CD4-positive, alpha-beta memory T cell (primary cell): ENCODE results near the gene BRD1. TPM values are rescaled to one million over a fixed set of nuclear protein-coding genes. Genes with fewer than 3 reads are reported as not detected.

Experiments used
- CTCF ChIA-PET: fragments of 350-600 bp; sonication (Branson Sonifier 250); formaldehyde crosslinking; loops from one replicate; lab custom pipeline; 2021; ENCODE audit warnings: inconsistent platforms; ENCODE audit not compliant: partially characterized antibody; lab: Charles Lee
- POLR2A ChIA-PET: fragments of 350-600 bp; sonication (Branson Sonifier 250); formaldehyde crosslinking; loops from one replicate; lab custom pipeline; 2021; ENCODE audit not compliant: partially characterized antibody; lab: Charles Lee
- DNase-seq, 5 donors: peaks; one replicate each; pipeline versions ENCODE4 v3.0.0 to v3.0.0-alpha.2; 2020 to 2022; ENCODE audit warnings: mixed read lengths in 1 of 5
- H3K27ac ChIP-seq: one replicate; pipeline ENCODE4 v1.7.0; 2013; ENCODE audit warnings: low read depth, low read length
- H3K27me3 ChIP-seq: 2 replicates; pipeline ENCODE4 v1.7.0; 2013; ENCODE audit warnings: mild to moderate bottlenecking, low read length, moderate library complexity; ENCODE audit not compliant: insufficient read depth
- H3K36me3 ChIP-seq: 2 replicates; pipeline ENCODE4 v1.7.0; 2013; ENCODE audit warnings: mild to moderate bottlenecking, low read length, moderate library complexity; ENCODE audit not compliant: insufficient read depth
- H3K4me1 ChIP-seq: 2 replicates; pipeline ENCODE4 v1.7.0; 2013; ENCODE audit warnings: mild to moderate bottlenecking, low read length, moderate library complexity; ENCODE audit not compliant: insufficient read depth
- H3K4me3 ChIP-seq, 2 donors: one replicate each; pipeline ENCODE4 v1.7.0; 2013; ENCODE audit warnings: low read length in 2 of 2, mild to moderate bottlenecking in 1 of 2
- H3K9me3 ChIP-seq, 2 donors: one replicate each; pipeline ENCODE4 v1.7.0; 2013; ENCODE audit warnings: low read length in 2 of 2, control low read depth in 1 of 2; ENCODE audit not compliant: control insufficient read depth in 1 of 2
- H3K27ac Mint-ChIP-seq, 7 donors: one replicate each; pipeline ENCODE4 v1.8.0; 2020 to 2021; ENCODE audit warnings: mixed read lengths in 7 of 7, mild to moderate bottlenecking in 6 of 7, inconsistent platforms in 3 of 7, moderate library complexity in 3 of 7
- H3K27me3 Mint-ChIP-seq, 2 donors: one replicate each; pipeline ENCODE4 v1.8.0; 2020 to 2021; ENCODE audit warnings: mixed read lengths in 2 of 2
- H3K36me3 Mint-ChIP-seq, 2 donors: one replicate each; pipeline ENCODE4 v1.8.0; 2020 to 2021; ENCODE audit warnings: mixed read lengths in 2 of 2, inconsistent platforms in 1 of 2, mild to moderate bottlenecking in 1 of 2
- H3K4me1 Mint-ChIP-seq, 4 donors: one replicate each; pipeline ENCODE4 v1.8.0; 2020 to 2021; ENCODE audit warnings: mixed read lengths in 4 of 4, mild to moderate bottlenecking in 1 of 4
- H3K4me3 Mint-ChIP-seq, 8 donors: one replicate each; pipeline ENCODE4 v1.8.0; 2020 to 2021; ENCODE audit warnings: mixed read lengths in 8 of 8, mild to moderate bottlenecking in 7 of 8, moderate library complexity in 6 of 8, inconsistent platforms in 3 of 8
- H3K9me3 Mint-ChIP-seq, 8 donors: one replicate each; pipeline ENCODE4 v1.8.0; 2020 to 2021; ENCODE audit warnings: mixed read lengths in 8 of 8, mild to moderate bottlenecking in 5 of 8, inconsistent platforms in 3 of 8, moderate library complexity in 1 of 8
- intact Hi-C: fragments of 100-400 bp; cut with micrococcal nuclease; formaldehyde crosslinking; loops from one replicate; pipeline ENCODE4 v1.15.1; 2023
- polyA plus RNA-seq, 2 donors: library from polyadenylated mRNA; unstranded; fragments of 300-500 nt; fragmentation: Illumina TruSeq; gene quantifications; one replicate each; pipeline ENCODE4 v1.2.3, GENCODE V29; 2021
- total RNA-seq, 2 experiments: library from RNA; stranded (reverse); gene quantifications; one replicate each; pipeline ENCODE4 v1.2.3, GENCODE V29; 2021

BRD1 gene
- total and polyA plus RNA-seq, 4 experiments from 2014 or later = 0.94 to 88.1 (median 44.6) TPM

DNA sequence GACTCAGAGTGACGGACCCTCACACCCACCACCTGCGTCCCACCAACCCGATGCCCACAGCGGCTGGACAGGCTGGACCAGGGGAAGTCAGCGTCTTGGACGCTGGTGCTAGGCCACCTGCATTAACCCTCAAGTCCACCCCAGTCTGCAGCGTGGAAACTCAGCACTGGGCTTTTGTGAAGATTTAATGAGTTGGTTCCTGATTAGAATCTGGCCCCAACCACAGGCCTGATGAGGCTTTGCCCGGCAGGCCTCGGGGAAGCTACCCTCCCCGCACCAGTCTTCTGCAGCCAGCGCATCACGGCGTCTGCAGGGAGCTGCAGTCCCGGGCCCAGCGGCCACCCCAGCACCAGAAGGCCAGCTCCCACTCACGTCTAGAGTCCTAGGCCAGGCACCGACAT is 101.0 kb downstream of the BRD1 start:
- ChIA-PET POLR2A (no interaction called here), CTCF (no interaction called here)
- intact Hi-C loops = loop anchor here (10.0 kb wide), 1 partner anchor 422 kb away; no protein-coding TSS in a partner anchor
- Mint-ChIP-seq H3K9me3 (peaks cover 0 to 3% (median 0%) of the 10 kb centered on the region in 8 donors), H3K27ac (no peak overlapping the region), H3K4me1 (peaks cover 6 to 15% (median 9%) of the 10 kb centered on the region in 4 donors), H3K27me3 (peaks cover 24% of the 10 kb centered on the region in 2 donors), H3K4me3 (no peak overlapping the region), H3K36me3 (no peaks in the 10 kb centered on the region)
- Histone ChIP-seq H3K27ac (no peak overlapping the region), H3K36me3 (no peaks in the 10 kb centered on the region), H3K4me3 (no peak overlapping the region), H3K4me1 (peaks cover 13% of the 10 kb centered on the region), H3K9me3 (no peaks in the 10 kb centered on the region), H3K27me3 (no peaks in the 10 kb centered on the region)
- no peak for DNase-seq

DNA sequence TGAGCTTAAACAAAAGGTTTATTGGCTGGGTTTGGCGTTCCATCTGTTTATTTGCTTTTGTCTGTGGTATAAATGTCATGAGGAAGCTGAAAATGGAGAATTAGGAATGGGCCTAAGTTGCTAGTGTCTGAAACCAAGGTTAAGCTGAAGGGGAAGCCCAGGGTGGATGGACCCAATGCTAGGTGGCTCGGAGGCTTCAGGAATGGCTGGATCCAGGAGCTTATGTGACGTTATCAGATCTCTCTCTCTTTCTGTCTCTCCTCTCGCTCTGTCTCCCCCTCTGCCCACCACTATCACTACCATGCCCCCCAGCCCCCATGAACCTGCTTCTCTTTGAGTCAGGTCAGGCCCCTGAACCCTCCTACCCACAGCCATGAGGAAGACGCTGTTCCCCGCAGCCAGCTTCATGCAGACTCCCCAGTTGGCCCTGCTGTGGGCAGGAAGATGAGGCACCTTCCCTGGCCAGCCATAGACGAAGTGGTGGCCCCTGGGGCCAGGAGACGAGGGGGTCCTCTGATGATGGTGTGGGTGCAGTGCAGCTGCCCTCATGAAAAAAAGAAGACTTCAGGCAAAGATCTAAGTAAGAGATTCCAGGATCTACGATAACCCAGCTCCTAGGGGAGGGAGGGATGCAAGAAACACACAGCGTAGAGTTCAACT is 101.5 kb downstream of the BRD1 start:
- H3K4me1 Mint-ChIP-seq = peaks cover 6 to 15% (median 9%) of the 10 kb centered on the region in 4 donors
- no peak for DNase-seq
- no peak overlapping the region for H3K27ac ChIP-seq
- H3K4me3 Mint-ChIP-seq = peak overlapping the region in 6 of 8 donors; percentile 6 to 82 (median 12)
- no peak overlapping the region for H3K4me3 ChIP-seq
- H3K36me3 Mint-ChIP-seq = no peaks in the 10 kb centered on the region
- intact Hi-C loops = loop anchor here (10.0 kb wide), 1 partner anchor 421 kb away; no protein-coding TSS in a partner anchor
- peaks cover 13% of the 10 kb centered on the region for H3K4me1 ChIP-seq
- H3K36me3 ChIP-seq = no peaks in the 10 kb centered on the region
- H3K27me3 Mint-ChIP-seq = peaks cover 21% of the 10 kb centered on the region in 2 donors
- ChIA-PET POLR2A (no interaction called here), CTCF (interaction anchor here (0.8 kb wide), 1 partner anchor 427 kb away, joined by 3 read pairs; no protein-coding TSS in a partner anchor)
- H3K27me3 ChIP-seq = no peaks in the 10 kb centered on the region
- H3K9me3 ChIP-seq = no peaks in the 10 kb centered on the region
- peaks cover 0 to 3% (median 0%) of the 10 kb centered on the region in 8 donors for H3K9me3 Mint-ChIP-seq
- no peak overlapping the region for H3K27ac Mint-ChIP-seq

GRCh38 chr22:49725516-49725915 is 102.2 kb downstream of the BRD1 start:
- no peak overlapping the region for H3K27ac Mint-ChIP-seq
- peaks cover 6 to 14% (median 9%) of the 10 kb centered on the region in 4 donors for H3K4me1 Mint-ChIP-seq
- peak overlapping the region in 5 of 8 donors; percentile 9 to 82 (median 28) for H3K4me3 Mint-ChIP-seq
- H3K27me3 ChIP-seq = no peaks in the 10 kb centered on the region
- ChIA-PET CTCF (interaction anchor here (0.8 kb wide), 1 partner anchor 427 kb away, joined by 3 read pairs; no protein-coding TSS in a partner anchor), POLR2A (no interaction called here)
- peaks cover 13% of the 10 kb centered on the region for H3K4me1 ChIP-seq
- H3K9me3 ChIP-seq = no peaks in the 10 kb centered on the region
- DNase-seq = no peak
- H3K9me3 Mint-ChIP-seq = peaks cover 0 to 3% (median 0%) of the 10 kb centered on the region in 8 donors
- H3K36me3 Mint-ChIP-seq = no peaks in the 10 kb centered on the region
- H3K4me3 ChIP-seq = no peak overlapping the region
- no peak overlapping the region for H3K27ac ChIP-seq
- intact Hi-C loops = loop anchor here (10.0 kb wide), 1 partner anchor 421 kb away; no protein-coding TSS in a partner anchor
- peaks cover 15 to 17% of the 10 kb centered on the region in 2 donors for H3K27me3 Mint-ChIP-seq
- no peaks in the 10 kb centered on the region for H3K36me3 ChIP-seq

- Histone ChIP-seq H3K27ac (no peak overlapping the region), H3K9me3 (no peaks in the 10 kb centered on the region), H3K4me3 (peak overlapping the region; percentile 36 to 75), H3K27me3 (no peaks in the 10 kb centered on the region), H3K4me1 (peaks cover 13% of the 10 kb centered on the region), H3K36me3 (no peaks in the 10 kb centered on the region)
- peaks cover 12 to 14% of the 10 kb centered on the region in 2 donors for H3K27me3 Mint-ChIP-seq
- H3K27ac Mint-ChIP-seq = no peak overlapping the region
- ChIA-PET CTCF (no interaction called here), POLR2A (interaction anchor here (0.6 to 1.1 kb wide), 3 partner anchors 36 to 655 kb away, joined by 3 read pairs; no protein-coding TSS in a partner anchor)
- peak; percentile 50 to 62 (median 56) for DNase-seq
- peaks cover 6 to 11% (median 9%) of the 10 kb centered on the region in 4 donors for H3K4me1 Mint-ChIP-seq
- H3K36me3 Mint-ChIP-seq = no peaks in the 10 kb centered on the region
- intact Hi-C loops = loop anchor here (10.0 kb wide), 1 partner anchor 420 kb away; no protein-coding TSS in a partner anchor
- peaks cover 0 to 3% (median 0%) of the 10 kb centered on the region in 8 donors for H3K9me3 Mint-ChIP-seq
- peak overlapping the region; percentile 49 to 85 (median 75) for H3K4me3 Mint-ChIP-seq
Observed at GRCh38 chr22:49724893-49725489, 102.7 kb downstream of the BRD1 start.

DNA sequence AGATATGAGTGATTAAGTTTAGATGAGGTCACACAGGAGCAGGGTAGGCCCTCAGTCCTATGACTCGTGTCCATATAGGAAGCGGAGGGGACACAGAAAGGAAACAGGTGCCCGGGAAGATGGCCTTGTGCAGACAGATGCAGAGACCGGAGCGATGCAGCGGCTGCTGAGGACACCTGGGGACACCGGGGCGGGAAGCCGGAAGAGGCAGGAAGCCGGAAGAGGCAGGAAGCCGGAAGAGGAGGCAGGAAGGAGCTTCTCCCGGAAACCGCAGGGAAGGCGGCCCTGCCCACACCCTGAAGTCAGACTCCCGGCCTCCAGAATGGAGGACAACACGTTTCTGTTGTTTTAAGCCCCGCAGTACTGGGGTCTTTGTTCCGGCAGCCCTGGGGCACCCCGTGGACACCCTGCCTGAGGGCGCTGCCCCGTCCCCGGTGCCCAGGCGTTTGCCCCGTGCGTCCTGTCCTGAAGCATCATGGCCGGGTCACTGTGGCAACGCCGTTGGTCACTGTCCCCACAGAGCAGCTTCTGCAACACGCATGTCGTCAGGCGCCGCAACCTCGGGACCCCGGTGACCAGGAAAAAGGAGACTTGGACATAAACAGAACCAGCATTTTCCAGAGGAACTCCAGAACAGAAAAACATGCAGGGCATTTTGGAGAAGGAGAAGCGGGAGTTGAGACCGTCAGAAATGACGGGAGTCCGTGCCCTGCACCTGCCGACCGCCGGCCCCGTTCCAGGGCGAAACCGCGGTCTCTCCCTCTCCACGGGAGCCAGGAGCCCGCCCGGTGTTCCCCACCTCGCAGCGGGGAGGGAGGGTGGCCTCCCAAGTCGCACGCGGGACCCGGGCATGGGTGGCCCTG is 103.4 kb downstream of the BRD1 start:
- Histone ChIP-seq H3K9me3 (no peaks in the 10 kb centered on the region), H3K4me3 (peak overlapping the region; percentile 36 to 75), H3K4me1 (peaks cover 13% of the 10 kb centered on the region), H3K36me3 (no peaks in the 10 kb centered on the region), H3K27me3 (no peaks in the 10 kb centered on the region), H3K27ac (peak overlapping the region; percentile 44)
- Mint-ChIP-seq H3K27me3 (peaks cover 9 to 12% of the 10 kb centered on the region in 2 donors), H3K4me3 (peak overlapping the region; percentile 86 to 97 (median 94)), H3K36me3 (no peaks in the 10 kb centered on the region), H3K9me3 (peaks cover 0 to 3% (median 0%) of the 10 kb centered on the region in 8 donors), H3K27ac (peak overlapping the region in 6 of 7 donors; percentile 13 to 88 (median 69)), H3K4me1 (peaks cover 6 to 11% (median 9%) of the 10 kb centered on the region in 4 donors)
- intact Hi-C loops = loop anchor here (10.0 kb wide), 1 partner anchor 419 kb away; no protein-coding TSS in a partner anchor
- POLR2A ChIA-PET = interaction anchor here (1.0 to 1.1 kb wide), 2 partner anchors 35 to 201 kb away, joined by 3 read pairs; no protein-coding TSS in a partner anchor
- CTCF ChIA-PET = no interaction called here
- peak in 4 of 5 donors; percentile 10 to 48 (median 23) for DNase-seq

DNA sequence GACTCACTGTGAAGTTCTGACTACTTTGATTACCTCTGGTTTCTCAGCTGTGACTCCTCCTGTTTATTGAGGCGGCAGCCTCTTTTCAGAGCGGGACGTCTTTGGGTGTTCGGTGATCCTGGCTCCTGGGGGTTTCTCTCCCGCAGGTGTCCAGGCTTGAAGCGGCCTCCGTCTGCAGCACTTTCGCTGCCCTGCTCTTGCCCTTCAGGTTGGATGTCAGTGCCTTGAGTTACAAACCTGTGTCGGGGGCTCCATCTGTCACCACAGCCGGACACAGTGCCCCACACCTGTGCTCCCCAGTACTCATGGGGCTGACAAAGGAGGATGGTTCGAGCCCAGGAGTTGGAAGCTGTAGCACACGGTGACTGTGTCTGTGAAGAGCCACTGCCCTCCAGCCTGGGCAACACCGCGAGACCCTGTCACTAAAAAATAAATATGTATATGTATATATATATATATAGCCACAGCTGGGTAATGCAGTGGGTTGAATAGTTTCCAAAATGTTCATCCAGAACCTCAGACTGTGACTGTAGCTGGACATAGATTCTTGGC is 104.1 kb downstream of the BRD1 start:
- peaks cover 7 to 9% of the 10 kb centered on the region in 2 donors for H3K27me3 Mint-ChIP-seq
- no peak overlapping the region for H3K27ac ChIP-seq
- no peaks in the 10 kb centered on the region for H3K9me3 Mint-ChIP-seq
- ChIA-PET CTCF (interaction anchor here (0.7 kb wide), 1 partner anchor 43 kb away, joined by 3 read pairs; no protein-coding TSS in a partner anchor), POLR2A (no interaction called here)
- peak overlapping the region in 1 of 2 donors; percentile 75 for H3K4me3 ChIP-seq
- peaks cover 13% of the 10 kb centered on the region for H3K4me1 ChIP-seq
- H3K36me3 ChIP-seq = no peaks in the 10 kb centered on the region
- DNase-seq = no peak
- intact Hi-C loops = loop anchor here (10.0 kb wide), 1 partner anchor 419 kb away; no protein-coding TSS in a partner anchor
- peak overlapping the region in 6 of 7 donors; percentile 13 to 88 (median 69) for H3K27ac Mint-ChIP-seq
- H3K9me3 ChIP-seq = no peaks in the 10 kb centered on the region
- peak overlapping the region; percentile 86 to 97 (median 94) for H3K4me3 Mint-ChIP-seq
- peaks cover 6 to 11% (median 9%) of the 10 kb centered on the region in 4 donors for H3K4me1 Mint-ChIP-seq
- H3K27me3 ChIP-seq = no peaks in the 10 kb centered on the region
- no peaks in the 10 kb centered on the region for H3K36me3 Mint-ChIP-seq
